NCI-H2171 (cell line): ENCODE results near the gene PRUNE1.

ENCODE experiments used
- DNase-seq: peaks from one replicate; lab custom pipeline; 2025; lab: John Stamatoyannopoulos, UW

PRUNE1 gene, protein sequence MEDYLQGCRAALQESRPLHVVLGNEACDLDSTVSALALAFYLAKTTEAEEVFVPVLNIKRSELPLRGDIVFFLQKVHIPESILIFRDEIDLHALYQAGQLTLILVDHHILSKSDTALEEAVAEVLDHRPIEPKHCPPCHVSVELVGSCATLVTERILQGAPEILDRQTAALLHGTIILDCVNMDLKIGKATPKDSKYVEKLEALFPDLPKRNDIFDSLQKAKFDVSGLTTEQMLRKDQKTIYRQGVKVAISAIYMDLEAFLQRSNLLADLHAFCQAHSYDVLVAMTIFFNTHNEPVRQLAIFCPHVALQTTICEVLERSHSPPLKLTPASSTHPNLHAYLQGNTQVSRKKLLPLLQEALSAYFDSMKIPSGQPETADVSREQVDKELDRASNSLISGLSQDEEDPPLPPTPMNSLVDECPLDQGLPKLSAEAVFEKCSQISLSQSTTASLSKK

DNA sequence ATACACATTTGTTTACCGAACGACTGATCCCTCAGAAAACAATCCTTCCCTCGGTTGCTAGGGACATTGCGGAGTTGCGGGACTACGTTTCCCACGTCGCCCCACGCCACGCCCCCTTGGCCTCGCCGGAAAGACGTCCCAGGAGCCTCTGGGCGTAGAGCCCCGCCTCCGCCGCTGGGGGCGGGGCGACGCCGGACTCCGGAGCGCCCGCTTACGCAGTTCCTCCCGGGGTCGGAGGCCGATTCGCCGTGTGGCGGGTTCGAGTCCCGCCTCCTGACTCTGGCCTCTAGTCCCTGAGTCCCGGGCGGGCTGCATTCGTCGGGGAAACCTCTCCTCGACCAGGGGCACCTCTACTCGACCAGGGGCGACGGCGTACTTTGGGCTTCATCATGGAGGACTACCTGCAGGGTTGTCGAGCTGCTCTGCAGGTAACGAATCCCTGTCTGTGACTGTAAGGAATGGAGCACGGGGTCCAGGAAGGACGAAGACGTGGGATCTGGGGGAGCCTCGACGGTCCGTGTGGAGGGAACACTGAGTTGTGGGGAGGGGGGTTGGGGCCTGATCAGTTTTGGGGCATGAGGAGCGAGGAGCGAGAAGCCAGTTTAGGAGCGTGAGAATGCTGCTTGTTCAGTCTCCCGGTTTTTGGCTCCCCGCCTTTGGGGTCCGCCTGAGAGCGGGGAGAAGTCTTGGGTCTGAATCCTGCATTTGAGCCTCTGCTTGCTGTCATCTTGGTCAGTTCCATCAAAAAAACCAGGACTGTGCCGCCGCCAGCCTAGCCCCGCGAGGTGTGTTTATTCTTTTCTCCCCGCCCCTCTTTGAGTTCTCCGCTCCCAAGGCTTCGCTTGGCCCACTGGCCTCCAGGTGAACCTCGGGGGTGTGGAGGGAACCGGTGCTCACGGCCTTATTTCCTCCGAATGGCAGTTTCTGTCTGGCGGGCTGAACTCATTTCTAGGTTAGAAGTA is at the start of gene PRUNE1:
Gene PRUNE1, plus strand, starts transcription at position 206 of the 962 bp plus-strand sequence. Its CDS starts 184 bp downstream, at position 390.
- peak; percentile 95 for DNase-seq

DNA sequence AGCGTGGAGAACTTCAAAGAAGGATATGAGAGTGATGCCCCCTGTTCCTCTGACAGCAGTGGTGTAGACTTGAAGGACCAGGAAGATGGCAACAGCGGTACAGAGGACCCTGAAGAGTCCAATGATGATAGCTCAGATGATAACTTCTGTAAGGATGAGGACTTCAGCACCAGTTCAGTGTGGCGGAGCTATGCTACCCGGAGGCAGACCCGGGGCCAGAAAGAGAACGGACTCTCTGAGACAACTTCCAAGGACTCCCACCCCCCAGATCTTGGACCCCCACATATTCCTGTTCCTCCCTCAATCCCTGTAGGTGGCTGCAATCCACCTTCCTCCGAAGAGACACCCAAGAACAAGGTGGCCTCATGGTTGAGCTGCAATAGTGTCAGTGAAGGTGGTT is 47.6 kb upstream of the PRUNE1 start:
- no peak for DNase-seq

DNA sequence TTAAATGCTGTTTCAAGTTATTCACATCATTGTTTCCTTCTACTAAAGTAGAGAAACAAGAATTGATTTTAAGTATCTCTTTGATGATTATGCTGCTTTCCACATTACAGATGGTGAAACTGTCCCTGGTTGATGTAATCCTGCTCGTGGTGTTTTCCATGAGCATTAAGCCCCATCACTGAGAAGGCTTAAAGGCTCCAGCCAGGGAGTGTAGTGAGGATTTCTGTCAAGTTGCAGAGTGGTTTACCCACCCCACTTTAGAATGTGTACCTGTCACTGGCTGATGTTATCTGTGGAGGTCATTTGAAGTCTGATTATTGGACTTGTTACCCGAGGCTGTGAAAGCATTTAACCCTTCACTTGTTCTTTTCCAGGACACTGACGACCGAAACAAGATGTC is 46.5 kb upstream of the PRUNE1 start:
- no peak for DNase-seq

DNA sequence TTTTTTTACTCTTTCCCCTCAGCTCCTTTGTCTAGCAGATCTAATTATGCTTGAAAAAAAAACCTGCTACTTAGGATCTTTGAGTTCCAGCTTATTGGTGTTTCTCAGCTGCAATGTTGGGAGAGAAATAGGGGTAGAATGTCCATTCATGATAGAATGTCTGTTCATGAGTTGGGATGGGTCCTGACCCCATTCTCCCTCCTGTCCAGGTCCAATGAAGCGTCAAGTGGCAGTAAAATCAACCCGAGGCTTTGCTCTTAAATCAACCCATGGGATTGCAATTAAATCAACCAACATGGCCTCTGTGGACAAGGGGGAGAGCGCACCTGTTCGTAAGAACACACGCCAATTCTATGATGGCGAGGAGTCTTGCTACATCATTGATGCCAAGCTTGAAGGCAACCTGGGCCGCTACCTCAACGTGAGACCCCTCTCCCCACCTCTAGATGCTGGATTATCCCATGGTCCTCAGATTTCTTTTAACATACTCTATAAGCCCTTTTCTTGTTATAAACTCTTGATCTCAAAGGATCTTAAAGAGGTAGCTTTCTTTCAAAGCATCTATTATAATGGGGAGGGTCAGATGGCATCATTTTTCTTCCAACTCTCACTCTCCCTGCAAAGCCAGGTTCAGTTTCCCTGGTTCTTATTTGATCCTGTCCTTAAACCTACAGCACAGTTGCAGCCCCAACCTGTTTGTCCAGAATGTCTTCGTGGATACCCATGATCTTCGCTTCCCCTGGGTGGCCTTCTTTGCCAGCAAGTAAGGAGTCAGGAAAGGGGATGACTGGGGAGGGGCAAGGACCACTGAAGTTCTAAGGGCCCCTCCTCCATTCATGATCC is 44.7 kb upstream of the PRUNE1 start:
- no peak for DNase-seq

DNA sequence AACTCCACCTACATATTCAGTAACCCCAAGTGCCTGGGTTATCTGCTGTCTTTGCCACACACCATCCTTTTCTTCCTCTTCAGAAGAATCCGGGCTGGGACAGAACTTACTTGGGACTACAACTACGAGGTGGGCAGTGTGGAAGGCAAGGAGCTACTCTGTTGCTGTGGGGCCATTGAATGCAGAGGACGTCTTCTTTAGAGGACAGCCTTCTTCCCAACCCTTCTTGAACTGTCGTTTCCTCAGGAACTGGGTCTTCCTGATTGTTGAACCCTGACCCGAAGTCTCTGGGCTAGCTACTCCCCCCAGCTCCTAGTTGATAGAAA is 44.1 kb upstream of the PRUNE1 start:
- no peak for DNase-seq

DNA sequence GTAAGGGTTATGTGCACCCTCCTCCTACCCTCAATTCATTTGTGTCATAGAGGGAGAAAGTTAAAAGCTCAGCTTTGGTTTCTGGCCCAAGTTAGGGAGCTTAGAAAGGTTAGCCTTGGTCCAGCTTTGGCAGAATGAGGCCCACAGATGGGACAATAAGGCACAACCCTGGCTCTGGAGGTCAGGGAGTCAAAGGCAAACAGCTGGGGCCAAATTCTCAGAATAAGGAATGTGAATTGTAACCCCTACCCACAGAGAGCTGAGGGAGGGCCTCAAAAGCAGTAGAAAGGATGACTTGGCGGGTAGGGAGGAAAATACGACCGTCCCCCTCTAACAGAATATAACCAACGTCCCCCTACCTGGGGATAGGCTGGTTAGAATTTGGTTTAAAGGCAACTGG is 42.6 kb upstream of the PRUNE1 start:
- no peak for DNase-seq

DNA sequence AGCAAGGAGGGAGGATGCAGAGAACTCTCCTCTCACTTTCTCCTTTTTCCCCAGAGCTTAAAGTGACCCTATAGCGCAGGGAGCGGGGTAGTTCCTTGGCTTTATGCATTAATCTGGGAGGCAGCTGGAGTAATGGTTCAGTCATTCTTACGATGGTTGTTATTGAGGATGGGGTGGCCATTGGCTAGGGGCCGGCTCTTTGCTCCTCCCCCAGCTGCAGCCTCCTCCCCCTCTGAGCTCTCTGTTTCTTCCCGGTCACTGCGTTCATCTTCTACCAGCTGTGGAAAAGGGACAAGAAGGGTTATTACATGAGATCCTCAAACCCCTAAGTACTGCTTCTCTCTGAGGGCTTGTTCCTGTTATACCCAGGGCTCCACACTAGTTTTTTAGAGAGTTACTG is 42.2 kb upstream of the PRUNE1 start:
- no peak for DNase-seq

DNA sequence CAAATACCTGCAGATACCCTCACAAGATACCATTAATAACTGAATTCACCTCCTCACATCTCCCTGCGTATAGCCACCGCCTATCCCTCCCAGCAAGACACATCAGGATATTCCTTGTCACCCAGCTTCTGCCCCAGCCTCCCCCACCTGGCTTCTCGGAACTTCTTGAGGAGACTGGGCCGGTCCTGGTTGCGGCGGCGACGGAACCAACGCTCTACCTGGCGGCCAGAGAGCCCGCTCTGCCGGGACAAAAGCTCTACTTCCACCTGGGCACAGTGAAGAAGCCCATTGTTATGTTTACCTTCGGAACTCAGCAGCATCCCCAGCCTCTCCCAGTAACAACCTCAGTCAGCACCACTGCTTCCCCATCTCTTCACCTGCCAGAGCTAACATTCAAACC is 40.3 kb upstream of the PRUNE1 start:
- no peak for DNase-seq

DNA sequence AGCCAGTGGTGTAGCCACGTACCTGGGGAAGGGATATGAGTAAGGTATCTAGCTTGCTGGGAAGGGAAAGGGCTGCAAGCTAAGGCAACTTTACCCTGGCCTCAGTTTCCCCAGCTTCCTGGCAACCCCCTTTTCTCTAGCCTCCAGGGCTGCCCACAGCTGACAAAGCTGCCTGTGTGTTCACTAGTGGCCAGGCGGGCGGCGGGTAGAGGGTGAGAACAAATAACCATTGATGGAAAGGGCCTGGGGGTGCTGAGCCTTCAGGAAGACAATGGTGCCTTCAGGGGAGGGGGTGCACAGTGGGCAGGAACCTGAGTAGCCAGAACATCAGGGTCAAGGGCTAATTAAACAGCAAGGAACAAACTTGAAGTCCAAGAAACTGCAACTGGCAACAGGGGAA is 39.8 kb upstream of the PRUNE1 start:
- no peak for DNase-seq

DNA sequence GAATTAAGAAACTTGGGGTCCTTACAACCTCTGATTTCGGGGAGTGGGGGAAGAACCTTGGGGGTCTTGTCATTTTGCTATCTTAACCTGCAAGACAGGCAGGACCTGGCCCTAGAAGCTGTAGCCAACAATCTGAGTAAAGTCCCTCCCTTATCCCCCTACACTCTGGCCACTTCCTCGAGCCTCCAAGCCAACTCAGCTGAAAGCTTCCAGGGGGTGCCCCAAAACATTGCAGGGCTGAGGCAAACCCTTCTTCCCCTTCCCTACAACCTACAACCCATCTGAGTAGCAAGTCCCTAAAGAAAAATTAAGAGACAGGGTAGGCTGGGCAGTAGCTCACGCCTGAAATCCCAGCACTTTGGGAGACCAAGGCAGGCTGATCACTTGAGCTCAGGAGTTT is 38.6 kb upstream of the PRUNE1 start:
- no peak for DNase-seq

DNA sequence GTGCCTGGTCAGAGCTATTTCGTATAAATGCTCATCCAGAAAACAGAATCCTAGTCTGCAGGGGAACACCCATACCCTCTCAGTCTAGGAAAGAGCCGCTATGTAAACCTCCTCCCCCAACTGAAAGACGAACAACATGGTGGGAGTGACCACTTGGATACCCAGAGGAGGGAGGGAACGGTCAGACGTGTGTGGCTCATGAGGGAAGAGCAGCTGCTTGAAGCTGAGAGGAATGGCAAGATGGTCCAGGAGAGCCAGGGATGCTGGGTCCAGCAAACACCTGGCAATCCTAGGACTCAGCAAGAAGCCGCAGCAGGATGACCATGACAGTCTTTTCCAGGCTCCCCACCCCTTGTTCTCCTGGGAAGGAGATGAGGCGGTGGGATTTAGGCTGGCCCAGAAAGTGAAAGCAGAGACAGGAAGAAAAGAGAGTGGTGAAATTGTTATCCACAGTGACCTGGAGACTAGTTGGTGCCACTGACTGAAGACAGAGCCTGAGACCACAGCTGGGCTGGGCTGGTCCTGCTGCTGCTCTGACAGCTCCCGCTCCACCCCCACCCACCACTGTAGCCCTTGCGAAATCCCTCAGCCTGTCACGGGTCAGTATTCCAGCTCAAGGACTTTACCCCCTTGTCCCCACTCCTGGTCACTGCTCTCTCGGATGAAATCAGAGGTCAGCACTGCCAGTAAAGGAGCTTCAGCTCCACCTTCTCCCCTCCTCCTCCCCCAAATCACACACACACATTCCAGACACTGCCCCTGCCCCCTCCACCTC is 37.3 kb upstream of the PRUNE1 start:
- DNase-seq: no peak

DNA sequence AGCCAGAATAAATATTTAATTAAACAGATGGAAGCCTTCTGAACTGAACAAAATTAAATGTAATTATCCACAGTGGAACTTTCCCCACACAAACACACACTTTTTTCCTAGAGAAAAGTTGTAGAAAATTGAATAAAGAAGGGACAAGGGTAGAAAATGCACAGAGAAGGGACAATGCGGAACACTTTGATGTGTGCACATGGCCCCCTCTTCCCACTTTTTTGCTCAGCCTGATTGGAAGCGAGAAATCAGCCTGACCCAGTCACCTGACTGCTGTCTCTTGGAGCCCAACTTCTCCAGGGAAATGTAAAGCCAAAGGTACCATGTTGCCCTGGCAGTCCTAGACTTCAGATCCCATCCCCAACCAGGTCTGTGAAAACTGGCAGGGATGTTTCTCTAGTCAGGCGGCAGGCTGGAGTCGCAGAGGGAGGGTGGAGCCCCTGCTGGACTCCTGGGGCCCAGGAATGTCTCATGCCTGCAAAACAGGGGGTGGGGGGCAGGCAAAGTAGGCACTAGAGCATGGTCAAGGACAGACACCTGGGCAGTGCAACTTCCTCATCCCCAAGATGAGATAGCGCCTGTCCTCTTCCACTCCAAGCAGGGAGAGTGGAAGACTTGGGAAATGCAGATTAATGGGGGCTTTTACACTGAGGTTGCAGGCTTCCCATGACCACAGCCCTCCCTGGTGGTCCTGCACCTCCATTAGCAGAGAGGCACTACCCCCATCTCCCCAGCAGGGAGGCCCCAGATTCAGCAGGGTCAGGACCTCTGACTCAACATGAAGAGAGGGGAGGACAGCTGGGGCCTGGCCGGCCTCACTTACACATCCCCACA is 36.4 kb upstream of the PRUNE1 start:
- no peak for DNase-seq

DNA sequence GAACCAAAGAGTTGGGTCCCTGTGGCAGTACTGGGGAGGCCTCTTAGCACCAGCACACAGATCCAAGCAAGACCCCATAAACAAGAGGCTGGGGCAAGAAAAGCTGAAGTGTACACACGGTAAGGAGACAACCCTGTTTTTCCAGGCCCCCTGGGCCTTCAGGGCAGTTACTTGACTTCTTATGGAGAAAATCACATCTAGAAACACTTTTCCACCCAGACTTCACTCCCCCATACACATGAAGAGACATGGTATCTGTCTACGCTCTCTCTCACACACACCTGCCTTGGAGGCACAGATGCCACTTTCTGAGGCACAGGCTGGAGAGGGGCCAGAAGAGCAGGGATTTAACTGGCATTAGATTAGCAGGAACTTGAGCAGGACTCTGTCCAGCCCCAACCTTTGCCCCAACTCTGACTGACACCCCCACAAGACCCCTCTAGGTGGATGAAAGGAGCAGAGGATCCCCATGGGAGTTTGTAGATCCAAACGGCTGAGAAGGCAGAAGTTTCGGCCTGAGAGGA is 35.8 kb upstream of the PRUNE1 start:
- no peak for DNase-seq

DNA sequence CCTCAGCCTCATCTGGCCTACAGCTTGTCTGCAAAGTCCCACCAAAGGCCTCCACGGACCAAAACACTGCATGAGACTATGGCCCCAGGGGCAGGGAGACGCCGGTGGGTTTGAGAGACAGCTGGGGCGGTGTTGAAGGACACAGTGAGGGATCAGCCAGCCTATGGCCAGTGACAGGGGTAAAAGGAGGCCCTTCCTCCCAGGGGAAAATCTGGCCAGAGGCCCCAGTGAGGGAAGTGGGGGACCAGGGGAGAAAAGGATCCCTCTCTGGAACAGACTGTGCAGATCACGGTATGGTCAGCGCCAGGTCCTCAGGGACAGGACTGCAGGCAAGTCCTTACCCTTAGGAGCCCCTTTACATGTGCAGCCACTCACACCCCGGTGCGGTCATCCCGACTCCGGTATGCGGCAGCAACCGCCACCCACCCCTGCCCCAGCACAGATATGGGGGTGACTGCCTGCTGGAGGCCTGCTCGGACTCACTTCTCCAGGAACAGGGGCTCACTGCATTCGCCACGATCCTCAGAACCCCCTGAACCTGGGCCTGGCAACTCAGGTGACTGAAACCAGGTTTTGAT is 34.9 kb upstream of the PRUNE1 start:
- no peak for DNase-seq

DNA sequence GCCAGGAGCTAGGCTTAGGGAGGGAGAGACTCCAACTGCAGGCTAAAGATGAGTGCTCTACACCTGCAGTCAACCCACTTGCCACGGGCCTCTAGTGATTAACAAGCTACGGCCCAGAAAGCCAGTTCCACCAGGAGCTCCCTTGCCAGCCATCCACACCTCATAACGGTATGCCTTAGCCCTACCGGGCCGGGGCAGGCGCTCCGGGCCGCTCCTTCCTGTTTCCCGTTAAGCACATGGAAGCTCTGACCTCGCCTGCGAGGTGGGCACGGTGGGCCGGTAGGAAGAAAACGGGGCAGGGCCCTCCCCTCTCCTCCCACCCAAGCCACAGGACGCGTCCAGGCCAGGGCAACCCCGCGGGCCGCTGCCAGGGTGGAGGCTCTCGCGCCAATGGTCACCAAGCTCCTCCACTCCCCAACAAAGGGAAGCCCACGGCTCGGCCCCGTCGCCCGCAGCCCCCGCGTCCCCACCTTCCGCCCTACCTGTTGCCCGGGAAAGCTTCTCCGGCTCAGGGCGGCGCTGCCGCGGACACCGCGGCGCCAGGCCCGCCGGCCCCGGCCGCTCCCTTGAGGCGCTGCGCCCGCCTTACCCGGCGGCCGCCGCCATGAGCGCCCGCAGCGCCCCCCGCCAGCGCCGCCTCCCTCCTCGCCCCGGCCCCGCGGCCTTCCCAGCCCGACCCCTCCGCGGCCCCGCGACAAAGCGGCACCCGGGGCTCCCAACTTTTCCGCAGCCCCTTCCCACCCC is 34.2 kb upstream of the PRUNE1 start:
- DNase-seq: no peak

DNA sequence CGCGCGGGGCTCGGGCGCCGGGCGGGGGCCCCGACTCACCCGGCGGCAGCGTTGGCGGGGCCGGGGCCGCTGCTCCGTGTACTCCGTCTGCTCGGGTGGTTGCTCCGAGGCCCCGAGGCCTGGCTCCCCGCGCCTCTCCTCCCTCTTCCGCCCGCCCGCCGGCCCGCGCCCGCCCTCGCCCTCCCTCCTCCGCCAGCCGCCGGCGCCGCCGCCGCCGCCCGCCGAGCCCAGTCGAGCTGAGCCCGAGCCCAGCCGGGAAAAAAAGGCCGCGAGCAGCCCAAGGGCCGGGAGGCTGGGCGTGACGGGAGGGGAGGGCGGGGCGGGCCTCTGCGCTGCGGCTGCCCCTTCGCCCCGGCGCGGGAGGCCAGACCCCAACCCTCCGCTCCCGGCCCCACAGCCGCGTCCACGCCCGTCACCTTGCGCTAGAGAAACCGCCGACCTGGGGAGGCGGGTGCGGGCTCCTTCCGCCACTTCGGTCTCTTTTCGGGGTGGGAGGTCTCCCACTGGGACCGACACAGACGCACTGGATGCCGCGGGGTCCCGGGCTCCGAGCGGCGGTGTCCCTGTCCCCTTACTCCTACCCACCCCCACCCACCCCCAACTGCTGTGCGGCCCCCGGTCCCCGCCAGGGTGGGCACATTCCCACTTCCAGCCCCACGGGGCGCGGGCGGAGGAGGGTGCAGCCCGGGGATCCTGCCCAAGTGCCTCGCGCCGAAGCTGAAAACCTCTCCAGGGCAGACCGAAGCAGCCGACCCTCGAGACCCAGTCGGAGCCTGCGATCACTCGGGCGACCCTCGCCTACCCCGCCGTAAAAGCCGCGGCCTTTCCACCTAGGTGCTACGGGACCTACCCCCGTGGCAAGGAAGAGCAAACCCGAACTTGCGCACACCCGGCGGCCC is 33.4 kb upstream of the PRUNE1 start, which contains the start of gene CERS2:
Gene CERS2, minus strand, starts transcription at position 256 of the 899 bp plus-strand sequence. CDS start 5,745 bp downstream, outside the sequence.
- DNase-seq: peak; percentile 63

DNA sequence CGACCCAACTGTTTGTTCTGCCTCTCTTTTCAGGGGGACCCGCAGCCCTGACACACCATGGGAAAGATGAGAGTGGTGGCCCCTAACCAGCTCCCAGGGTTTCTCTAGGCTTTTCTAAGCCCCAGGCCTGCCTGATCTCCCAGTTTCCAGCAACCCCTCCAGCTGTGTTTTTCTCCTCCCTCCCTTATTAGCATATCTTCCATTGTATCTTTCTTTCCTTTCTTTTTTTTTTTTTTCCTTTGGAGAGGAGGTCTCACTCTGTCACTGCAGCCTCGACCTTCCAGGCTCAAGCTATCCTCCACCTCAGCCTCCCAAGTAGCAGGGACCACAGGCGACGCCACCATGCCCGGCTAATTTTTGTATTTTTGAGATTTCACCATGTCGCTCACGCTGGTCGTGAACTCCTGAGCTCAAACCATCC is 31.8 kb upstream of the PRUNE1 start:
- DNase-seq: no peak
